DOHH2 (cell line): ENCODE results near the gene TXNIP.
A peak's percentile ranks its signal among the peaks of the same experiment; 100 is the strongest.

Source experiments
- H3F3A ChIP-seq: fragments of 200-600 bp; sonication (generic), shearing (Covaris generic); 2 replicates; pipeline ENCODE4 v1.6.0; 2016; ENCODE audit warnings: antibody characterized with exemption, mild to moderate bottlenecking; ENCODE audit not compliant: control insufficient read depth, insufficient read depth
- H3K27ac ChIP-seq: fragments of 200-600 bp; sonication (generic); 2 replicates; pipeline ENCODE4 v1.5.1; 2014; ENCODE audit warnings: low read depth, mild to moderate bottlenecking, low read length, moderate library complexity
- H3K27me3 ChIP-seq: fragments of 200-600 bp; sonication (generic); 2 replicates; pipeline ENCODE4 v1.6.1; 2014; ENCODE audit warnings: mild to moderate bottlenecking, low read length, mixed read lengths; ENCODE audit not compliant: control insufficient read depth
- H3K36me3 ChIP-seq: fragments of 200-600 bp; sonication (generic); 2 replicates; pipeline ENCODE4 v1.6.1; 2014; ENCODE audit warnings: mild to moderate bottlenecking, low read length, moderate library complexity, mixed read lengths; ENCODE audit not compliant: control insufficient read depth
- H3K4me1 ChIP-seq: fragments of 200-600 bp; sonication (generic); 2 replicates; pipeline ENCODE4 v1.6.1; 2014; ENCODE audit warnings: mild to moderate bottlenecking, low read length, mixed read lengths; ENCODE audit not compliant: control insufficient read depth
- H3K4me2 ChIP-seq: fragments of 200-600 bp; sonication (generic); 2 replicates; pipeline ENCODE4 v1.6.0; 2014; ENCODE audit warnings: mild to moderate bottlenecking, low read length, moderate library complexity
- H3K4me3 ChIP-seq: fragments of 200-600 bp; sonication (generic); 2 replicates; pipeline ENCODE4 v1.5.1; 2014; ENCODE audit warnings: mild to moderate bottlenecking, low read length, mixed read lengths
- H3K79me2 ChIP-seq: fragments of 200-600 bp; sonication (generic); 2 replicates; pipeline ENCODE4 v1.6.1; 2014; ENCODE audit warnings: mild to moderate bottlenecking, low read length, mixed read lengths; ENCODE audit not compliant: control insufficient read depth
- H3K9me2 ChIP-seq: fragments of 200-600 bp; sonication (generic); replicated peaks from 2 replicates; pipeline ENCODE4 v1.6.1; 2014; ENCODE audit warnings: mild to moderate bottlenecking, low read length, mixed read lengths; ENCODE audit not compliant: control insufficient read depth
- H3K9me3 ChIP-seq: fragments of 200-600 bp; sonication (generic); 2 replicates; pipeline ENCODE4 v1.6.1; 2014; ENCODE audit warnings: antibody characterized with exemption, low read length, mixed read lengths; ENCODE audit not compliant: control insufficient read depth, insufficient read depth
- H4K20me1 ChIP-seq: fragments of 200-600 bp; sonication (generic); 2 replicates; pipeline ENCODE4 v1.6.0; 2014; ENCODE audit warnings: low read depth, mild to moderate bottlenecking, antibody characterized with exemption, low read length, moderate library complexity; ENCODE audit not compliant: control insufficient read depth, insufficient read depth
- EZH2phosphoT487 ChIP-seq: fragments of 200-600 bp; sonication (generic); IDR thresholded peaks from 2 replicates; pipeline ENCODE4 v1.6.1; 2017; ENCODE audit warnings: borderline replicate concordance, mild to moderate bottlenecking, antibody characterized with exemption, low read length, moderate library complexity, mixed read lengths
- TF ChIP-seq, protein P1 (sequence below): fragments of 200-600 bp; sonication (generic); IDR thresholded peaks from one replicate; pipeline ENCODE4 v1.5.1; 2014; ENCODE audit warnings: antibody characterized with exemption, mild to moderate bottlenecking, low read depth, low read length; ENCODE audit not compliant: poor library complexity, severe bottlenecking

The TXNIP gene

DNA sequence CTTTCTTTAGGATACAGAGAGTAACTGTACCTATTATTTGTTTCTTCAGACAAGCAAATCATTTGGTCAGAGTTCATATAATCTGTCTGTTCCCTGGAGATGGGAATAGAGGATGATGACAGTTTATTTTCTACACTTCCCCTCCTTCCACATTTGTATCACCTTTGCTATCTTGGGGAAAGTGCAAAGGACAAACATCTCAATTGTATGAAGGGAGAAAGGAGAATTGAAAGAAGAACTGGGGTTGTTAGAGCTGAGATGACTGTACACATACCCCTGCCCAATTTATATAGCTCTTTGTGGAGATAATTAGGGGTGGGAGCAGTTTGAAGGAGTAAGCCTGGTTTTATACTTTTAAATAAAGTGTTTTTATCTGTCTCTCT, 17.9 kb downstream of the TXNIP start:
- no peaks in the 10 kb centered on the region for H3K9me2 ChIP-seq
- peak overlapping the region; percentile 93 for H3K27ac ChIP-seq
- no peaks in the 10 kb centered on the region for H3K27me3 ChIP-seq
- no peaks in the 10 kb centered on the region for H3K79me2 ChIP-seq
- peaks cover 19% of the 10 kb centered on the region for H3K36me3 ChIP-seq
- no peaks in the 10 kb centered on the region for H4K20me1 ChIP-seq
- peak overlapping the region; percentile 79 for H3K4me2 ChIP-seq
- no peaks in the 10 kb centered on the region for H3K9me3 ChIP-seq
- peaks cover 65% of the 10 kb centered on the region for H3K4me1 ChIP-seq
- peaks cover 26% of the 10 kb centered on the region for H3F3A ChIP-seq
- peak overlapping the region; percentile 65 for H3K4me3 ChIP-seq
- TF ChIP-seq, protein P1, sequence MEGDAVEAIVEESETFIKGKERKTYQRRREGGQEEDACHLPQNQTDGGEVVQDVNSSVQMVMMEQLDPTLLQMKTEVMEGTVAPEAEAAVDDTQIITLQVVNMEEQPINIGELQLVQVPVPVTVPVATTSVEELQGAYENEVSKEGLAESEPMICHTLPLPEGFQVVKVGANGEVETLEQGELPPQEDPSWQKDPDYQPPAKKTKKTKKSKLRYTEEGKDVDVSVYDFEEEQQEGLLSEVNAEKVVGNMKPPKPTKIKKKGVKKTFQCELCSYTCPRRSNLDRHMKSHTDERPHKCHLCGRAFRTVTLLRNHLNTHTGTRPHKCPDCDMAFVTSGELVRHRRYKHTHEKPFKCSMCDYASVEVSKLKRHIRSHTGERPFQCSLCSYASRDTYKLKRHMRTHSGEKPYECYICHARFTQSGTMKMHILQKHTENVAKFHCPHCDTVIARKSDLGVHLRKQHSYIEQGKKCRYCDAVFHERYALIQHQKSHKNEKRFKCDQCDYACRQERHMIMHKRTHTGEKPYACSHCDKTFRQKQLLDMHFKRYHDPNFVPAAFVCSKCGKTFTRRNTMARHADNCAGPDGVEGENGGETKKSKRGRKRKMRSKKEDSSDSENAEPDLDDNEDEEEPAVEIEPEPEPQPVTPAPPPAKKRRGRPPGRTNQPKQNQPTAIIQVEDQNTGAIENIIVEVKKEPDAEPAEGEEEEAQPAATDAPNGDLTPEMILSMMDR: no peak
- no peak for TF ChIP-seq EZH2phosphoT487

DNA sequence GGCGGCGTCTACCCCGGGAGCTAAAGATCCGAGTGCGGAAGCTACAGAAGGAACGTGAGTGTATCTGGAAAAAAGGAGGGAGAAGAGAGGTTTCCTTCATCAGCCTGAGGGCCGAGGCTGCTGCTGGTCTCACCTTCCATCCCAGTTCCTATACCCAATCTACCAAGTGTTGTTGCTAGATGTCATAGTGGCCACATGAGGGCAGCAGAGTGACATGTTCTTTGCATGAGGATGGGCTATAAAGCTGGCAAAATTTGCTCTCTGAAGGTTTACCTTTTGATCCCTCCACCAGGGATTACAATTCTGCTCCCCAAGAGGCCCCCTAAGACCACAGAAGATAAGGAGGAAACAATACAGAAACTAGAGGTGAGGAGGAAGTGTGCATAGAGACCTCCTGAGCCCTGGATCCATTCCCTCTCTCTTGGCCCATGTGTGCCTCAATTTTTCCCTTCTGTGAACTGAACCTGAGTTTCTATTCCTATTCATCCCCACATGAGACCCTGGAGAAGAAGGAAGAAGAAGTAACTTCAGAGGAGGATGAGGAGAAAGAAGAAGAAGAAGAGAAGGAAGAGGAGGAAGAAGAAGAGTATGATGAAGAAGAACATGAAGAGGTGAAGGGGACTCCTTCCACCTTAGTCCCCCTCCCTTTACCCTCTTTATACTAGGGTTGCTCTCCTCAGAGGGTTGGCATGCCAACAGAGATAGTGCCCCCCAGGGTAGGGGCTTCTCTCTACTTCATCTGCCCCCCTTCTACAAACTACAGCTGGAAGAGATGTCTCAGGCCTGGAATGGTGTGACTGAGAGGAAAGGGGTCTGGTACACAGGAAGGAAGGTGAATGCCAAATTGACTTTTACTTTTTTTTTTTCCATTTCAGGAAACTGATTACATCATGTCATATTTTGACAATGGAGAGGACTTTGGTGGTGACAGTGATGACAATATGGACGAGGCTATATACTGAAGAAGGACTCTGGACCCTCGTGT, 18.6 kb downstream of the TXNIP start:
- Histone ChIP-seq H3K4me3 (peak overlapping the region; percentile 65), H3K4me2 (peak overlapping the region; percentile 79), H3K9me2 (no peaks in the 10 kb centered on the region), H3K36me3 (peaks cover 19% of the 10 kb centered on the region), H3F3A (peaks cover 26% of the 10 kb centered on the region), H3K79me2 (no peaks in the 10 kb centered on the region), H3K9me3 (no peaks in the 10 kb centered on the region), H3K27ac (peak overlapping the region; percentile 93), H3K4me1 (peaks cover 58% of the 10 kb centered on the region), H4K20me1 (no peaks in the 10 kb centered on the region), H3K27me3 (no peaks in the 10 kb centered on the region)
- TF ChIP-seq EZH2phosphoT487: no peak
- TF ChIP-seq, protein P1: peak; percentile 88

DNA sequence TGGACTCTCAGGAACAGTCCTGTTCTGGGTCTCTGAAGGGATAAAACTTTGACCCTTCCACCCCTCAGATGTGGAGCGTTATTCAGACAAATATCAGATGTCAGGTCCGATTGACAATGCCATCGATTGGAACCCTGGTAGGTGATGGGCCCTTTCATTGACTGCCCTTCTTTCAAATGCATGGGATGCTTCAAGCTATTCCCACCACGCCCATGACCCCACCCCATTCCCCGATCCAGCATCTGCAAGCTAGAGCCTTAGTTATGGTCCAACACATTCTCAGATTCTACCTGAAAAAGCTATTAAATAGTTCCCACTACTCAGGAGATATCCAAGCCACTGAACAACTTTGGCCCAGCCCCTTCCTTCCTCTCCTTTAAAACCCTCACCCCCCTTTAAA, 19.4 kb downstream of the TXNIP start:
- Histone ChIP-seq H3K36me3 (peaks cover 19% of the 10 kb centered on the region), H3F3A (peaks cover 26% of the 10 kb centered on the region), H3K9me2 (no peaks in the 10 kb centered on the region), H3K4me1 (peaks cover 50% of the 10 kb centered on the region), H4K20me1 (no peaks in the 10 kb centered on the region), H3K9me3 (no peaks in the 10 kb centered on the region), H3K27ac (no peak overlapping the region), H3K79me2 (no peaks in the 10 kb centered on the region), H3K27me3 (no peaks in the 10 kb centered on the region), H3K4me2 (peak overlapping the region; percentile 79), H3K4me3 (no peak overlapping the region)
- TF ChIP-seq, protein P1: no peak
- no peak for TF ChIP-seq EZH2phosphoT487
